ENCODE results near the gene RNF180.

DNA sequence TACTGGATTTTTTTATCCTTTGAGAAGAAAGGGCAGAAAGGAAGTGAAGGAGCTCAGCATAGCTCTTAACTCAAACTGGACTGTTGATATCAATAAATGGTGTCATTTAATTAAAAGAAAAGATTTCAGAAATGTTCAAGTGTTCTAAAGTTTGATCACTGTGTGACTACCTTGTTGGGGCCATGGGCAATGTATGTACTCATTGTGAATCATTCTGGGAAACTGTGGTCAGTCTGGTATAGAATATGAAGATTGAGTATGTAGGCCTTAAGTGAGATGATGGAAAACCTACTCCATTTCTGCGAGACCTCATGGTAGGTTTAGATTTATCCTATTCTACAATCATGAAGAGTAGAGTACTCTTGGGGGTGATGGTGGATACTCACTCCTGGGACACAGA, 175.7 kb downstream of the RNF180 start:
- TF ChIP-seq CTCF (IDR thresholded peaks at IDR 0.05) = no peak
- no peak for TF ChIP-seq POLR2A (IDR thresholded peaks at IDR 0.05)
